ENCODE measurements around the gene DMGDH. TPM values are rescaled to one million over a fixed set of nuclear protein-coding genes. Genes with fewer than 3 reads are reported as not detected.
A peak's percentile ranks its signal among the peaks of the same experiment; 100 is the strongest.

The DMGDH gene
- polyA plus RNA-seq, 1 experiment, result 2.9 TPM

DNA sequence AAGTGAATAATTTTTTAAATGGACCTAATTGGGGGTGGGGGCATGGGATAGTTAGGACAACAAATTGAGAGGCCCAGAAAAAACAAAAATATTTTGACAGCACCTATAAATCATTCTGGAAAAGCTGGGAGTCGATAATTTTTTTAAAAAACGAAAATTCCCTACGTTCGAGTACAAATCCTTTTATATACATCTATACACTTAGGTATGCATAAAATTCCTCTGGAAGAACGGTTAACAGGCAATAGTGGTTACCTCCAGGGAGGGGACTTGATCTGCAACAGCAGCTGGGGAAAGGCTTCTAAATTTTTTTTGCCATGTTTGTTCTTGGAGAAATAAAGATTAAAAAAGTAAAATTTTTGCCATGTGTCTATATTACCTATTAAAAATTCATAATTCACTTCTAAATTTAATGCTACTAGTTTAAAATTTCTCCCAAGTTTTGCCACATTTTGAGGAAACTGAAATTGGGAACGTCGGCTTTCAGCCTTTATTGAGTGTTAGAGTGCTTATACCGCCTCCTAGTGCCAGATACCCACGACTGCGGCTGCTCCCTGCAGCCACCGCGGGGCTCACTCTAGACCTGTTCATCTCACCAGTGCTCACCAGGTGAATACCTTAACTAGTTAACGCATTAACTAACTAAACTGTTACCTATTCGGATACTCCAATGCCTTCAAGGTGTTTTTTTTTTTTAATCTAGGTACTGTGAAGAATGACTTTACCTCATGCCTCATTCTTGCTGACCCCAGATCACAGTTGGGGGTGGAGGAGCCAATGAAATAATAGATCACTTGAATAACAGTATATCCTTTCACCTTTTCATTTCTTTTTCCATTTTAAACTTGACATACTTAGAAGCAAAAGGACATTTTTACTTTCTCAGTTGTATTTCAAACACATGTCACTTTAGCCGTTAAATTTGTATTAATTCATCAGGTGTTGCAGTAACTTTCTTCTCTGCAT is 40.3 kb upstream of the DMGDH start:
- Histone ChIP-seq H3K27me3 (ENCODE audit: control insufficient read depth, insufficient read depth, low read length) (peaks cover 18% of the 10 kb centered on the region), H3K36me3 (ENCODE audit: control insufficient read depth, insufficient read depth, low read length) (no peaks in the 10 kb centered on the region), H3K4me3 (ENCODE audit: low read depth, low read length) (no peak overlapping the region)
- ChIA-PET CTCF (no interaction called here), POLR2A (no interaction called here)
- DNase-seq (ENCODE audit: low read depth), result no peak
- TF ChIP-seq, protein P1, sequence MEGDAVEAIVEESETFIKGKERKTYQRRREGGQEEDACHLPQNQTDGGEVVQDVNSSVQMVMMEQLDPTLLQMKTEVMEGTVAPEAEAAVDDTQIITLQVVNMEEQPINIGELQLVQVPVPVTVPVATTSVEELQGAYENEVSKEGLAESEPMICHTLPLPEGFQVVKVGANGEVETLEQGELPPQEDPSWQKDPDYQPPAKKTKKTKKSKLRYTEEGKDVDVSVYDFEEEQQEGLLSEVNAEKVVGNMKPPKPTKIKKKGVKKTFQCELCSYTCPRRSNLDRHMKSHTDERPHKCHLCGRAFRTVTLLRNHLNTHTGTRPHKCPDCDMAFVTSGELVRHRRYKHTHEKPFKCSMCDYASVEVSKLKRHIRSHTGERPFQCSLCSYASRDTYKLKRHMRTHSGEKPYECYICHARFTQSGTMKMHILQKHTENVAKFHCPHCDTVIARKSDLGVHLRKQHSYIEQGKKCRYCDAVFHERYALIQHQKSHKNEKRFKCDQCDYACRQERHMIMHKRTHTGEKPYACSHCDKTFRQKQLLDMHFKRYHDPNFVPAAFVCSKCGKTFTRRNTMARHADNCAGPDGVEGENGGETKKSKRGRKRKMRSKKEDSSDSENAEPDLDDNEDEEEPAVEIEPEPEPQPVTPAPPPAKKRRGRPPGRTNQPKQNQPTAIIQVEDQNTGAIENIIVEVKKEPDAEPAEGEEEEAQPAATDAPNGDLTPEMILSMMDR (IDR thresholded peaks at IDR 0.05; ENCODE audit: insufficient read depth, low read depth, low read length), result peak; percentile 30; the same call in 1 of the 2 replicates

- no peak for DNase-seq (ENCODE audit: low read depth)
- ChIA-PET CTCF (no interaction called here), POLR2A (no interaction called here)
- Histone ChIP-seq H3K4me3 (ENCODE audit: low read depth, low read length) (no peak overlapping the region), H3K27me3 (ENCODE audit: control insufficient read depth, insufficient read depth, low read length) (peaks cover 18% of the 10 kb centered on the region), H3K36me3 (ENCODE audit: control insufficient read depth, insufficient read depth, low read length) (no peaks in the 10 kb centered on the region)
- TF ChIP-seq, protein P1 (IDR thresholded peaks at IDR 0.05; ENCODE audit: insufficient read depth, low read depth, low read length), result no peak
Measured at GRCh38 chr5:79108792-79109191, 39.3 kb upstream of the DMGDH start.

DNA sequence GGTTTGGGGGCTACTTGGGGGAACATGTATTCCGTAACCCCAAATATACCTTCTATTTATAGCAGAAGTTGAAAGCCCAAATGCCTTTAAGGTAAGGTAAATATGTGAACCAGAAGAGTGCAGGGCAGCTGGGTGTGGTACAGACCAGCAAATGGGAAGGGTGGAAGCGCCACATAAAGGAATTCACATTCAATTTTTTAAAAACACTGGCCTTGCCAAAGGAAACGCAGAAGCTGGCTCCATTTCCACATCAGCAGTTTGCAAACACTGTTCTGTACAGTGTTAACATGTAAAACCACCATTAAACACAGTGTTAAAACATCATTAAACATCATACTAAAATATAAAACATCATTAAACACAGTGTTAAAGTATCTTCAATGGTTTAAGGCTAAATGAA is 38.6 kb upstream of the DMGDH start:
- DNase-seq (ENCODE audit: low read depth), result no peak
- CTCF ChIA-PET, result no interaction called here
- peaks cover 18% of the 10 kb centered on the region for H3K27me3 ChIP-seq (ENCODE audit: control insufficient read depth, insufficient read depth, low read length)
- TF ChIP-seq, protein P1 (IDR thresholded peaks at IDR 0.05; ENCODE audit: insufficient read depth, low read depth, low read length), result no peak
- H3K36me3 ChIP-seq (ENCODE audit: control insufficient read depth, insufficient read depth, low read length), result no peaks in the 10 kb centered on the region
- H3K4me3 ChIP-seq (ENCODE audit: low read depth, low read length), result no peak overlapping the region
- POLR2A ChIA-PET, result no interaction called here

GRCh38 chr5:79107020-79107796 is 37.7 kb upstream of the DMGDH start:
- ChIA-PET CTCF (interaction anchor here (0.8 to 1.7 kb wide), 6 partner anchors 13 to 208 kb away, joined by 3 to 7 read pairs (median 3); no protein-coding TSS in a partner anchor), POLR2A (interaction anchor here (0.7 kb wide), 1 partner anchor 1294 kb away, joined by 5 read pairs; no protein-coding TSS in a partner anchor)
- H3K4me3 ChIP-seq (ENCODE audit: low read depth, low read length), result no peak overlapping the region
- TF ChIP-seq, protein P1 (IDR thresholded peaks at IDR 0.05; ENCODE audit: insufficient read depth, low read depth, low read length), result no peak
- peak; percentile 17 for DNase-seq (ENCODE audit: low read depth)
- no peaks in the 10 kb centered on the region for H3K36me3 ChIP-seq (ENCODE audit: control insufficient read depth, insufficient read depth, low read length)
- peaks cover 12% of the 10 kb centered on the region for H3K27me3 ChIP-seq (ENCODE audit: control insufficient read depth, insufficient read depth, low read length)

DNA sequence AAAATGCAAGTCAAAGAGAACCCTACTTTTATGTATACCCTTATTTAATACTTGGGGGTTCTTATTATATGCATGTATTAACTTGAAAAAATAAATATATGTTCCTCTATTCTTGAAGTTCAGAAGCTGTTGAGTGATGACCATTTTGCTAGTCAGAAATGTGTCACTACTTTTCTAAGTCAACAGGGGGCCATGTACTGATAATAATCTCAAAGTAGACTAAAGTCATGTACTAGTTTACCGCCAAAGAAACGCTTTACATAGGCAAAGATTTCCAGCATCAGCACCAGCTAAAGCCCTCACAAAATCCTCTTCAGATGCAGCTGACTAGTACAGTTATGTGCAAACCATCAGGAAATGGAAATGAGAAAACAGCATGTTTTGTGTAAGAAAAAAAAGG is 36.4 kb upstream of the DMGDH start:
- POLR2A ChIA-PET, result no interaction called here
- Histone ChIP-seq H3K27me3 (ENCODE audit: control insufficient read depth, insufficient read depth, low read length) (peaks cover 3% of the 10 kb centered on the region; the same call in 1 of the 2 replicates), H3K36me3 (ENCODE audit: control insufficient read depth, insufficient read depth, low read length) (no peaks in the 10 kb centered on the region), H3K4me3 (ENCODE audit: low read depth, low read length) (no peak overlapping the region)
- CTCF ChIA-PET, result interaction anchor here (0.6 to 1.9 kb wide), 7 partner anchors 11 to 294 kb away, joined by 3 to 8 read pairs (median 3); no protein-coding TSS in a partner anchor
- DNase-seq (ENCODE audit: low read depth), result no peak
- TF ChIP-seq, protein P1 (IDR thresholded peaks at IDR 0.05; ENCODE audit: insufficient read depth, low read depth, low read length), result no peak
